GM18909 (cell line): ENCODE data around the gene TEX38.
"Not testable (repeated sequence)": the region's sequence is repeated elsewhere in the genome, so short reads cannot be mapped to it uniquely, and the experiment has no call there.

Experiments
- ATAC-seq: cut with Tn5 transposase; IDR thresholded peaks from one replicate; pipeline ENCODE4 v1.9.1; 2021; ENCODE audit warnings: mild to moderate bottlenecking; ENCODE audit not compliant: unreplicated experiment, poor library complexity

TEX38 gene

GRCh38 chr1:46686255-46686654 is 14.6 kb downstream of the TEX38 start:
- ATAC-seq: no peak

GRCh38 chr1:46687093-46687659 is 15.5 kb downstream of the TEX38 start:
- no peak for ATAC-seq

- ATAC-seq: no peak
These were observed 16.4 kb downstream of the TEX38 start for GRCh38 chr1:46687921-46688509.

- ATAC-seq: no peak
These were observed 17.7 kb downstream of the TEX38 start for GRCh38 chr1:46689356-46689755.

DNA sequence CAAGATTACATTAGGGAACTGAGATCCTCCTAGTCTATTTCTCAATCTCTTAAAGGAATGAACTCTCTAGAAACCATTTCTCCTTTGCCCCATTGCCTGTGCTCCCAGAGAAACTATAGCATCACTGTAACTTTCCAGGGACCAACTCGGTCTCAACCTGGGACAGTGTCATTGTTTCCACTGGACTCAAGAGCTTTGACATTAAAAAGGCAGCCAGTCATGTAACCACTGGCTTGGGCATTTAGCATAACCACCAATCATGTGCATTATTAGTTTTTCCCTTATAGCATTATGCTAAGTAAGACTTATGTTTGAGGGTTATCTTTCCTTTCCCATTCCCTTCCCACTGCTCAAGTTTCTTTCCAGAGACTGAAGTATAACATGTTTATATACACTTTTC is 18.2 kb downstream of the TEX38 start:
- no peak for ATAC-seq

DNA sequence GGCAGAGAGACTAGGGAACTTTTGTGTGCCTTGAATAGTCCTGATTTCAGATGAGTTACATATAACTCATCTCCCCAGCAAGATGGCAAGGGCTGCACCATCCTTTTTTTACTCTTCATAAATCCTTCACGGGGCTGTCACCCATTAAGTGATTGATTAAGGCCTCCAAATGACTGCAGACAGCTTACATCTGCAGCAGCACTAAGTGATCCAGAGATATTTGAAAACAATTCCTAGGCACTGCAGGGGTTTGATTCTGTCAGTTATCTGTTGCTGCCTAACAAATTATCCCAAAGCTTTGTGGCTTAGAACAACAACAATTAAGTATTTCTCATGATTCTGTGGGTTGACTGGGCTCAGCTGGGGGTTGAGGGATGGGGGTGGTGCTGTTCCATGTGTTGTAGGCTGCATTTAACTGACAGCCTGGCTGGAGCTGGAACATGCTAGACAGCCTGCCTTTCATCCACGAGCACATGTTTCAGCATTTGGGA is 19.3 kb downstream of the TEX38 start:
- ATAC-seq: no peak

- no peak for ATAC-seq
These were observed 20.5 kb downstream of the TEX38 start for GRCh38 chr1:46691997-46692790.

- no peak for ATAC-seq
These were observed 21.4 kb downstream of the TEX38 start for GRCh38 chr1:46692811-46693770.

DNA sequence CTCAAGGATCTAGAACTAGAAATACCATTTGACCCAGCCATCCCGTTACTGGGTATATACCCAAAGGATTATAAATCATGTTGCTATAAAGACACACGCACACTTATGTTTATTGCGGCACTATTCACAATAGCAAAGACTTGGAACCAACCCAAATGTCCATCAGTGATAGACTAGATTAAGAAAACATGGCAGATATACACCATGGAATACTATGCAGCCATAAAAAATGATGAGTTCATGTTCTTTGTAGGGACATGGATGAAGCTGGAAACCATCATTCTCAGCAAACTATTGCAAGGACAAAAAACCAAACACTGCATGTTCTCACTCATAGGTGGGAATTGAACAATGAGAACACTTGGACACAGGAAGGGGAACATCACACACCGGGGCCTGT is 23.0 kb downstream of the TEX38 start:
- ATAC-seq: not testable (repeated sequence)

- ATAC-seq: no peak
These were observed 25.4 kb downstream of the TEX38 start for GRCh38 chr1:46697053-46697452.

GRCh38 chr1:46699666-46700065 is 28.0 kb downstream of the TEX38 start:
- no peak for ATAC-seq

DNA sequence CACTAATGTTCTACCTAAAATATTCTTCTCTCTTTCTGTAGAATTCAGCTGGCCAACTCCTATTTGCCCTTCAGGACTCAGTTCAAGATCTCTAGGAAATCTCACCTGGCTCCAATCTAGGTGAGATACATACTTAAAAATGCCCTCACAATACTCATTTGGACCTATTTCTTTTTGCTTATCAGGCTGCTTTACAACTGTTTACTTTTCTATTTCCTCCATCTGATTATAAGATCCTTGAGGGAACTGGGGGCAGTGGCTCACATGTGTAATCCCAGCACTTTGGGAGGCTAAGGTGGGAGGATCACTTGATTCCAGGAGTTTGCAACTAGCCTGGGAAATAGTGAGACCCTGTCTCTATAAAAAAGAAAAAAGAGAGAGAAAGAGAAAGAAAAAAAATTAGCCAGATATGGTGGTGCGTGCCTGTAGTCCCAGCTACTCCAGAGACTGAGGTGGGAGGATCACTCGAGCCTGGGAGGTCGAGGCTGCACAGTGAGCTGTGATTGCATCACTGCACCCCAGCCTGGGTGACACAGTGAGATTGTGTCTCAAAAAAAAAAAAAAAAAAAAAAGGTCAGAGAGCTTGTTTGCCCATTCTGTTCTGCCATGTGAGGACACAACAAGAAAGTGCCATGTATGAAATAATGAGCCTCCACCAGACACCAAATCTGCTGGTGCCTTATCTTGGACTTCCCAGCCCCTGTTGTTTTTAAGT is 32.4 kb downstream of the TEX38 start:
- ATAC-seq: no peak

- no peak for ATAC-seq
These were observed 33.8 kb downstream of the TEX38 start for GRCh38 chr1:46705408-46705807.

- no peak for ATAC-seq
These were observed 36.5 kb downstream of the TEX38 start for GRCh38 chr1:46708121-46708520.

DNA sequence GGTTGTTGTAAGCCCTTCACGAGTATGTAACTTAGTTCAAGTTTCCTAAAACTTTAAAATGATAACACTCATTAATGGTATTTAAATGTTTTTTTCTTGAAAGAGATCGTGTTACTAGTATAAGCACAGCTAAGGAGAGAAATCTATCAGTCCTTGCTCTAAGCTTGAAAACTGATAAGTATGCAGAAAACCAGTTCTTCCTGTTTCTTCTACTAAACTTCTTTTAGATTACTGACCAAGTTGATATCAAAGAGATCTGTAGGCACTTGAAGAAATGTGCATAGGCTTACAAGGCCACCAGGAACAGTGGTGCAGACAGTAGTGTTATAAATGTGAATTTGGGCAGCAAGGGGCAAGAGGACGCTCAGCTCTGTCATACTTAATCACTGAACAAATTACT is 43.3 kb downstream of the TEX38 start:
- no peak for ATAC-seq

DNA sequence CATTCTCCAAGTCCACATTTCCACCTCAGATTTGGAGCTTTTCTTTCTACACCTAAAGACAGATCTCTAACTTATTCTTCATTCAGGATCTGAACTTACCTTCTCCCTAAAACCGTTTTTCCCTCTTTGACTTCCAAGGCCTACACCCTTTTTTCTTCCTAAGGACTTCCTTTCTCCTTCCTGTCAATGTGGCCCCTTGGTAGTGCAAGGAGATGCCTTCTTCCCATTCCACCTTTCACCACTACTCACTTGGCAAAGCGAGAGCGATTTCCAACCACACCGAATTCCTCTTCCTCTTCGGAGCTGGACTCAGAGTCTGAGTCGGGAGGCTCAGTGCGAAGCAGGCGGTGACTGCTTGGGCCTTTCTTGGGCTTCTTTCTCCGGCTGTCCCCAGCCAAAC is 46.0 kb downstream of the TEX38 start:
- ATAC-seq: no peak

DNA sequence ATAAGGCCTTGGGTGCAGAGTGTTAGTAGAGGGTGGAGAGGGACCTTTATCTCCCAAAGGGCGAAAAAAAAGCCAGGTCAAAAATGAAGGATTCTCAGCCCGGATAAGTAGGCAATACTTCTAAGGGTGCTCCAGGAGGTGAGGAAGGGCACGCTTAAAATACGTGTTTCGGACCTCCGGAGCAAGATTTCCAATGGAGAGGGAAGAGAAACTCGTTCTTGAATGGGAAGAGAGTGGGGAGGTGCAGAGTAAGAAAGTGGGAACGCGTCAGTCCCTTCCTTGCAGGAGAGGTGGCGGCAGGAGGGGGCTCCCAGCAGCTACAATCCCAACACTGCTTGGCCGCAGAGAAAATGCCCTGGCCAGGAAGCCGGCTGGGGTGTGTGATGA is 46.7 kb downstream of the TEX38 start:
- no peak for ATAC-seq

DNA sequence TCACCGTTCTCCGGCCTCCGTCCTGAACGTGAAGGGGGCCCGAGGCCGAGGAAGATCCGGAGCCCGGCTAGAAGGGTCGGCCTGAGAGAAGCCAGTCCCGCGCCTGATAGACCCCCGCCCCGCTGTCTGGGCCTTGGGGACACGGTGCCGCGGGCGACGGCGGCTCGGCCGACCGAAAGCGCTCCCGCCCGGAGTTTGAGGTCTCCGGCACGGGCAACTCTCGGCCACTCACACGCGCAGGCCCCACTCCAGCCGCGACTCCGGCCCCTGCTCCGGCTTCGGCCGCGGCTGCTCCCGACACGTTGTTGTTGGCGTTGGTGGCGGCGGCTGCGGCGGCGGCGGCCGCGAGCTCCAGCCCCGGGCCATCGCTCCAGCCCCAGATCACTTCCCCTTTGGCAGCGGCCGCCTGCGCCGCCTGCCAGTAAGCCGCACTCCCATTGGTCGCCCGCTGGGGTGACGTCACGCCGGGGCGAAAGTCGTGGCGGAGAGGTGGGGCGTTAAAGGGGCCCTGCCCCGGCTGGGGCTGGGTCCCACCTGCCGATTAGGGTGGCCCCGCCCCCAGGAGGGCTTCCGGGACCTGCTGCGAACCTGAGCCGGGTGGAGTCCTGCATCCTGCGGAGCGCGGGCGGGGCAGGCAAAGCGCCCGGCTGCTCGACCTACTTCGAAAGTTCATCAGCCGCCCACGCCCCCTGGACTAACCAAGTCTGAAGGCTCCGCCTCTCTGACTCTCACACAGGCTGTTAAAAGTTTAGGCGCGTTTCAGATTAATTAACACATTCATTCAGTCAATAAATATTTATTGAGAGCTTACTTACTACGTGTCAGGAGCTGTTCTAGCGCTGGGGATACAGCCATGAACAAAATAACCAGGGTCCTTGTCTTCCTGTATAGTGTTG is 47.3 kb downstream of the TEX38 start, which contains the start of gene EFCAB14:
Gene EFCAB14 (minus strand): TSS at position 388 of the 896 bp plus-strand sequence. CDS start 1,027 bp downstream, outside the sequence.
- peak; percentile 97 for ATAC-seq

DNA sequence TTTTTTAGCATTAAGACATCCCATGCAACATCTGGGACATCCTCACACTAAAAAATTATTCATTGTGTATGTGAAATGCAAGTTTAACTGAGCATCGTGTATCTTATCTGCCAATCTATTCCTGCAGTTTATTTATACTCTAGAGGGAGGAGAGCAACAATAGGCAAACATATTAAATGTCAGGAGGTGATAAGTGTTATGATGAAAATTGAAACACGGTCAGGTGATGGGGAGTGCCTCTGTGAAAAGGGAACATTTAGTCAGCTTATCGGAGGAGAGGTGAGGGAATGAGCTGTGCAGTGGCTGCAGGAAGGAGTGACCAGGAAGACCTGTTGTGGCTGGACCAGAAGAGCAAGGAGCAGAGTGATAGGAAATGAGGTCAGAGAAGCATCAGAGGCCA is 48.0 kb downstream of the TEX38 start:
- ATAC-seq: no peak
